HG03196 (cell line): Measurements from ENCODE around the gene EVA1A.

ENCODE experiments used
- ATAC-seq: cut with Tn5 transposase; IDR thresholded peaks from one replicate; pipeline ENCODE4 v1.9.1; 2021; ENCODE audit not compliant: unreplicated experiment

Gene EVA1A

DNA sequence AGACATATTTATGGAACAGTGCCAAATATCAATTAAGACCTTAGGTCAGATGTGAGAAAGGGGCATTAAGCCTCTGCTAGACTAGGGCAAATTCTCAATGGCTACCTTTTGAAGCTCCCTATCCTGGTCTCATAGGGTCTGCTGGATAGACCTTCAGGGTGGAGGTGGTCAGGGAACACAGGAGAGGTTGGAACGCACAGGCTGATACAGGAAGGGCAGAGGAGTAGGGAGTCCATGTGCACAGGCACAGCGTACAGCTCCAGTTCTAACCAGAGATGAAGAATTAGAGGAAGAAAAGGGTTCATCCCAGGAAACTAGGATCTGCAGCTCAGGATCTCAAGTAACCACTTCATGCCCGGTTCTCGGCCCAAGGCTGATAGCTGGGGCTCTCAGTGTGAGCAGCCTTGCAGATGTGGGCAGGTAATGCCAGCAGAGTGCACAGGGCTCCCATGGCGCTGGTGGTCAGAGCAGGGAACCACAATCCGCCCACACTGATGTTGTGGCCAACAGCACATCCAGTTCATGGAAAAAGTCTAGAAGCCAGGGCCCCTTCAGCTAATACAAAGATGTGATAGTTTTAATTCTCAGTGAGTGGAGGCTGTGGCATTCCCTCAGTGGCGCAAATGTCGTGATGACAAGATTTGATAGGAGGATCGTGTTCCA is 3.4 kb upstream of the EVA1A start:
- ATAC-seq = no peak

GRCh38 chr2:75563591-75563990 is 2.9 kb upstream of the EVA1A start:
- no peak for ATAC-seq

GRCh38 chr2:75562513-75562864 is 1.8 kb upstream of the EVA1A start:
- no peak for ATAC-seq

- no peak for ATAC-seq
Measured at GRCh38 chr2:75561566-75562512, 1.1 kb upstream of the EVA1A start.

GRCh38 chr2:75560022-75560767 is 544 bp downstream of the EVA1A start:
- no peak for ATAC-seq

GRCh38 chr2:75559680-75560021 is 1.1 kb downstream of the EVA1A start:
- ATAC-seq = no peak

- no peak for ATAC-seq
Measured at GRCh38 chr2:75558786-75559679, 1.7 kb downstream of the EVA1A start.

- ATAC-seq = no peak
Measured at GRCh38 chr2:75558136-75558535, 2.6 kb downstream of the EVA1A start.

DNA sequence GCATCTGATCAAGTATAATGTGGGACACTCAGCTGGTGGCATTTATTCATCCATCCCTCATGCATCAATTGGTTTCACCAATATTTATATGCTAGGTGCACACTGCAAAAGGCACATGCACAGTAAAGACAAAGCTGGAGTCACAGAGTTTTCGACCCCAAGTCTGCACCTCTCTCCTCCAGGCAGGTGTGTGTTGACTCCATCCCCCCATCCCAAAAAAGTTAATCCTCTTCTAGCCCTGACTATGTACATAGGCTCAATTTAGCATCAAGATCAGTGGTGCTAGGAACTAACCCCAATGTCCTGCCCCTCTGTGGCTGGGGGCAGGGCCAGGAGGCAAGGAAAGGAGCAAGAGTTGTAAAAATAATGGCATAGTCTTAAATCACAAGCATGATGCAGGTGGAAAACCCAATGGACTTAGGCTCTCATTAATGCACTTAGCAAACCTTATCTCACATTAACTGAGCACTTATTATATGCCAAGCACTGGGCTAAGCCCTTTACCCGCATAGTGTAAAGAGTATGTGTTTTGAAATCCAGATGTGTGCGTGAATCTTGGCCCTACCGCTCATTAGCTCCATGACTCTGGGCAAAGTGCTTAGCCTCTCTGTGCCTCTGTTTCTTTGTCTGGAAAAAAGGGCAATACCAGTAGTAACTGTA is 3.1 kb downstream of the EVA1A start:
- ATAC-seq = no peak

DNA sequence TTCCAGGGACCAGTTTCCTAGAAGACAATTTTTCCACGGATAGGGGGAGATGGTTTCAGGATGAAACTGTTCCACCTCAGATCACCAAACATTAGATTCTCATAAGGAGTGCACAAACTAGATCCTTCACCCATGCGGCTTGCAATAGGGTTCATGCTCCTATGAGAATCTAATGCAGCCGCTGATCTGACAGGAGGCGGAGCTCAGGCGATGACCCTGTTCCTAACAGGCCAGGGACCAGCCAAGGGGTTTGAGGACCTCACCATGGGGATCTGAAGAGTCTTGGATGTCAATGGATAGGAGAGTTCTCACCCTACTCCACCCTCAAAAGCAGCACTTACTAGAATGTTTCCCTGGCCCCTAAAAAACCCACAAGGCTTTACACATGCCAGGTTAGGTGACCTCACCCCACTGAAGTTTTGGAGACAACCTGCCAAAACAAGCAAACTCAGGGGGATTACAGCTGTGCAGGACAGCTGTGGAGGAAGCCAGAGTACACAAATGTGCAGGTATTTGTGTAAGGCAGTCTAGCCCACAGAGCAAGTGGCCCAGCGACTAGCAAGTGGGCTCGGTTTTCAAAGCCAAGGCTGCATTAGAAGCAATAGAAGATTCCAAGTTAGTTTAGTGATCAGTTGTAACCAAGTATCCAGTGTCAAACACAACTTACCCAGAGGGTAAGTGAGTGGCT is 3.9 kb downstream of the EVA1A start:
- no peak for ATAC-seq

DNA sequence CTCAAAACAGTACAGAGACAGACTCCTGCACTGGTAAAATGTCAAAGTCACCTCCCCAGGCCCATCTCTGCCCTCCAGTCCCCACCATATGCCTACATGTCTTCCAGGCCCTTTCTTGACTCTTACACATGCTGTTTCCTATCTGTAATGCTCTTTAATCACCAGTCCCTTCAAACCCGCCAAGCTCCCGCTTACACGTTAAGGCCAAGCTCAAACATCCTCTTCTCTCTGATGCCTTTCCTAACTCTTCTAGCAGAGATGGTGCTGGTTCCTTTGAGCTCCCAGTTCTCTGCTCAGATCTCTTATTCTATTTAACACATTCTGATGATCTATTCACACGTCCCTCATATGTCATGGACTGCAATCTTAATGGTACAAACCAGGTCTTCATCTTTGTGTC is 5.0 kb downstream of the EVA1A start:
- no peak for ATAC-seq

DNA sequence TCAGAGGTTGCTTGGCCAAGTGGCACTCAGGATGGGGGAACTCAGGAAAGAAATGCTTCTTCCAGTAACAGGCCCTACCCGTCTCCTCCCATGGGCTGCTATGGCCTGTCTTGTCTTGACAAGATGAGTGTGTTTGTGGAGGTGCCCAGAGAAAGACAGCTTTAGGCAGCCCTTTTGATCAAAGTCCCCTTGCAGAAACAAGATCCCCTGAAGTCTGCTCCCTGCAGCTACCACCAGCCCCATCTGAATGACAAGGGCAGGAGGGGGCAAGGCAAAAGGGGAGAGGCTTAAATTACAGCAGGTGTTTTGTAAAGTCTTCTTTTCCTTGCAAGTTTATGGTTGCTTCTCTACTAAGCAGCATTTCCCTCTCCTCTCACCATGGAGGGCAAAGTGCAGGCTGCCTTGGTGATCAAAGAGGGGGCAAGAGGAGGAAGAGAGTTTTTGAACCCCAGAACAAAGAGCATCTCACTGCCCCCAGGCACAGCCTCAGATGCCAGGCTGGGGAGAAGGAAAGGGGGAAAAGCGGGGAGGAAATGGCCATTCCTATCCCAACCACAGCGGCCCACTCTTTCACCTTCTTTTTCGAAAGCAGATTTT is 6.7 kb downstream of the EVA1A start:
- ATAC-seq = no peak

GRCh38 chr2:75552222-75552621 is 8.5 kb downstream of the EVA1A start:
- no peak for ATAC-seq

- no peak for ATAC-seq
Measured at GRCh38 chr2:75551434-75551833, 9.3 kb downstream of the EVA1A start.

- ATAC-seq = no peak
Measured at GRCh38 chr2:75549401-75550253, 11.1 kb downstream of the EVA1A start.

DNA sequence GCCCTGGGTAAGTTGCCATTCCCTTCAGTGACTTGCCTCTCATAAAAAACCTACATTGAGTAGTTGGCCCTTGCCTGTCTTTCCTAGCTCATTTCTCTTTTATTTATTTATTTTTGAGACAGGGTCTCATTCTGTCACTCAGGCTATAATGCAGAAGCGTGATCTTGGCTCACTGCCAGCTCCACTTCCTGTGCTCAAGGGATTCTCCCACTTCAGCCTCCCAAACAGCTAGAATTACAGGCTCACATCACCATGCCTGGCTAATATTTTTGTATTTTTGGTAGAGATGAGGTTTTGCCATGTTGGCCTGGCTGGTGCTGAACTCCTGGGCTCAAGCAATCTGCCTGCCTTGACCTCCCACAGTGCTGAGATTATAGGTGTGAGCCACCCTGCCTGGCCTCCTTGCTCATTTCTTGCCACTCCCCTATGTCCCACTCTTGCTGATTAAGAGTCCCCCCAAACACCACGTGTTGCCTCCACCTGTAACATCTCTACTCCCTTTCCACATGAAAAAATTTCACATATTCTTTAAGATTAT is 12.6 kb downstream of the EVA1A start:
- no peak for ATAC-seq

- no peak for ATAC-seq
Measured at GRCh38 chr2:75547345-75548035, 13.2 kb downstream of the EVA1A start.

GRCh38 chr2:75545922-75546321 is 14.8 kb downstream of the EVA1A start:
- ATAC-seq = no peak
